ENCODE data around the gene NADK2. TPM values are rescaled to one million over a fixed set of nuclear protein-coding genes. Genes with fewer than 3 reads are reported as not detected.

The NADK2 gene
- total and polyA plus RNA-seq, 12 donors: 9.8 to 53.5 (median 37.7) TPM

DNA sequence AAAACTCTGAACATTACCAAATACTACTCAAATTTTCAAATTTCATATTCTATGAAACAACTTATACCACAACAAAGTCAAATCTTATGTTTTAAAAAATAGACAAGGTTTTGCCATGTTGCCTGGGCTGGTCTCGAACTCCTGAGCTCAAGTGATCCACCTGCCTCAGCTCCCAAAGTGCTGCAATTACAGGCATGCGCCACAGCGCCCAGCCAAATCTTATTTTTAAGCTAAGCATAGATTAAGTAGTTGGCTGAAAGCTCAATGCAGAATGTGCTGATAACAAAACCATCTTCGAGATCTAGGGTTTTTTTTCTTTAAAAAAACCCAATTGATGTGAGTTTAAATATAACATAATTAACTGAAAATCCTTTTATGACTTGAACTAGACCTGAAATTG is 96.4 kb downstream of the NADK2 start:
- no peaks in the 10 kb centered on the region for H3K27me3 ChIP-seq
- no peak overlapping the region for H3K27ac ChIP-seq
- no peak for ATAC-seq
- TF ChIP-seq, protein P1, sequence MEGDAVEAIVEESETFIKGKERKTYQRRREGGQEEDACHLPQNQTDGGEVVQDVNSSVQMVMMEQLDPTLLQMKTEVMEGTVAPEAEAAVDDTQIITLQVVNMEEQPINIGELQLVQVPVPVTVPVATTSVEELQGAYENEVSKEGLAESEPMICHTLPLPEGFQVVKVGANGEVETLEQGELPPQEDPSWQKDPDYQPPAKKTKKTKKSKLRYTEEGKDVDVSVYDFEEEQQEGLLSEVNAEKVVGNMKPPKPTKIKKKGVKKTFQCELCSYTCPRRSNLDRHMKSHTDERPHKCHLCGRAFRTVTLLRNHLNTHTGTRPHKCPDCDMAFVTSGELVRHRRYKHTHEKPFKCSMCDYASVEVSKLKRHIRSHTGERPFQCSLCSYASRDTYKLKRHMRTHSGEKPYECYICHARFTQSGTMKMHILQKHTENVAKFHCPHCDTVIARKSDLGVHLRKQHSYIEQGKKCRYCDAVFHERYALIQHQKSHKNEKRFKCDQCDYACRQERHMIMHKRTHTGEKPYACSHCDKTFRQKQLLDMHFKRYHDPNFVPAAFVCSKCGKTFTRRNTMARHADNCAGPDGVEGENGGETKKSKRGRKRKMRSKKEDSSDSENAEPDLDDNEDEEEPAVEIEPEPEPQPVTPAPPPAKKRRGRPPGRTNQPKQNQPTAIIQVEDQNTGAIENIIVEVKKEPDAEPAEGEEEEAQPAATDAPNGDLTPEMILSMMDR (IDR thresholded peaks at IDR 0.05): no peak
- 73 to 74% methylated on average over 4 of the region's 4 CpGs for WGBS, 2 donors
- H3K36me3 ChIP-seq: peaks cover 0 to 28% (median 2%) of the 10 kb centered on the region in 9 donors
- H3K4me3 ChIP-seq: no peak overlapping the region
- intact Hi-C loops (cut with DNase I): no loop called here
- no peak for DNase-seq
- H3K9me3 ChIP-seq: no peaks in the 10 kb centered on the region
- H3K4me1 ChIP-seq: peaks cover 0 to 34% (median 6%) of the 10 kb centered on the region in 9 donors

Small RNAs within 50 kb of the gene (microRNA-seq; reads per million reads assigned to microRNA genes)
- 2.0 to 5.4 reads per million in 2 donors for gene MIR580

Other genes starting within 250 kb of the NADK2 start
- not detected for gene UGT3A2, start 175.0 kb downstream of the NADK2 start, total RNA-seq
- gene UGT3A2, start 175.0 kb downstream of the NADK2 start, polyA plus RNA-seq: not detected
- 10 to 100 TPM; 10.9 to 16.5 (median 12.7) TPM for gene LMBRD2, start 90.0 kb downstream of the NADK2 start, total RNA-seq
- gene LMBRD2, start 90.0 kb downstream of the NADK2 start, polyA plus RNA-seq: 1 to 10 TPM; 2.2 to 3.2 TPM
- gene SKP2, start 89.8 kb downstream of the NADK2 start, total RNA-seq: 1 to 10 TPM; 3.5 to 9.5 (median 5.6) TPM
- gene SKP2, start 89.8 kb downstream of the NADK2 start, polyA plus RNA-seq: 1 to 10 TPM; 1.5 to 2.1 TPM
- under 1 TPM in 9 of 10 donors, not detected in 1; 0.39 to 0.92 (median 0.57) TPM for gene RANBP3L, start 60.0 kb upstream of the NADK2 start, total RNA-seq
- gene RANBP3L, start 60.0 kb upstream of the NADK2 start, polyA plus RNA-seq: under 1 TPM; 0.09 to 0.44 TPM

All from heart right ventricle (tissue), 16 donors.